K562 (cell line): ENCODE results near the gene FAM174C. TPM values are rescaled to one million over a fixed set of nuclear protein-coding genes. Genes with fewer than 3 reads are reported as not detected.

Experiments used
- ESRRB ChIP-seq: fragments of 250-450 bp; sonication (Bioruptor Pico); IDR thresholded peaks from 2 replicates; pipeline ENCODE4 v1.5.0; 2020; ENCODE audit warnings: mild to moderate bottlenecking, moderate library complexity, borderline replicate concordance
- MYBL2 ChIP-seq, 2 experiments: fragments of 450-650 bp in 1 of 2; sonication (generic) in 1 of 2; formaldehyde crosslinking in 1 of 2; IDR thresholded peaks; 2 replicates each; pipeline versions ENCODE4 v1.6.1 to v1.8.1; 2017 to 2022; ENCODE audit warnings: borderline replicate concordance in 1 of 2, inconsistent platforms in 1 of 2, low read depth in 1 of 2, mild to moderate bottlenecking in 1 of 2, missing genetic modification reagents in 1 of 2, moderate library complexity in 1 of 2
- NEUROD1 ChIP-seq: fragments of 150-350 bp; IDR thresholded peaks from 2 replicates; pipeline ENCODE4 v1.6.1; 2014; ENCODE audit warnings: borderline replicate concordance, low read length, low read depth; ENCODE audit not compliant: partially characterized antibody
- SP1 ChIP-seq: sonication (generic); formaldehyde crosslinking; IDR thresholded peaks from 2 replicates; pipeline ENCODE4 v1.8.1; 2022; ENCODE audit warnings: mild to moderate bottlenecking, missing genetic modification reagents
- UBTF ChIP-seq, 2 experiments: IDR thresholded peaks; 2 replicates each; pipeline ENCODE4 v1.6.1; 2012; ENCODE audit warnings: improper control_type of control experiment in 2 of 2, low read depth in 2 of 2, low read length in 2 of 2, borderline replicate concordance in 1 of 2
- ZNF431 ChIP-seq: sonication (generic); formaldehyde crosslinking; IDR thresholded peaks from 2 replicates; pipeline ENCODE4 v1.8.0; 2022; ENCODE audit warnings: mild to moderate bottlenecking, missing genetic modification reagents
- polyA plus RNA-seq, 8 experiments: library from polyadenylated mRNA; depleted of rRNA in 4 of 8; stranded (reverse) in 5 of 8; unstranded in 3 of 8; fragments of >200 nt; fragmentation: Nextera tagmentation in 2 of 8; fragmentation: Illumina TruSeq in 1 of 8; extraction: Ambion mirVana in 2 of 8; extraction: Trizol in 1 of 8; gene quantifications; 2 replicates each; pipeline versions ENCODE4 v1.2.1 to v1.2.3, GENCODE V29; 2011 to 2014; ENCODE audit warnings: inconsistent platforms in 1 of 8, missing spikeins in 1 of 8
- total RNA-seq, 7 experiments: library from RNA; depleted of rRNA in 6 of 7; stranded (reverse); fragments of >200 nt in 6 of 7; fragmentation: Illumina TruSeq in 2 of 7; extraction: Trizol in 2 of 7; gene quantifications; 2 replicates each; pipeline versions ENCODE4 v1.2.1 to v1.2.3, GENCODE V29; 2011 to 2021; ENCODE audit warnings: low replicate concordance in 1 of 7
- TF ChIP-seq, protein P1 (sequence below): sonication (generic); formaldehyde crosslinking; IDR thresholded peaks from 2 replicates; pipeline ENCODE4 v1.8.1; 2023; ENCODE audit warnings: mild to moderate bottlenecking, missing genetic modification reagents
- TF ChIP-seq, protein P2 (sequence below): fragments of 450-650 bp; IDR thresholded peaks from 2 replicates; pipeline ENCODE4 v1.6.1; 2016; ENCODE audit warnings: mild to moderate bottlenecking, moderate library complexity

FAM174C gene
- total and polyA plus RNA-seq, 9 of the 15 experiments (the other 6 are each of a cell fraction or from before 2014, with no cell fraction given), result 0.66 to 89.6 (median 20.3) TPM

DNA sequence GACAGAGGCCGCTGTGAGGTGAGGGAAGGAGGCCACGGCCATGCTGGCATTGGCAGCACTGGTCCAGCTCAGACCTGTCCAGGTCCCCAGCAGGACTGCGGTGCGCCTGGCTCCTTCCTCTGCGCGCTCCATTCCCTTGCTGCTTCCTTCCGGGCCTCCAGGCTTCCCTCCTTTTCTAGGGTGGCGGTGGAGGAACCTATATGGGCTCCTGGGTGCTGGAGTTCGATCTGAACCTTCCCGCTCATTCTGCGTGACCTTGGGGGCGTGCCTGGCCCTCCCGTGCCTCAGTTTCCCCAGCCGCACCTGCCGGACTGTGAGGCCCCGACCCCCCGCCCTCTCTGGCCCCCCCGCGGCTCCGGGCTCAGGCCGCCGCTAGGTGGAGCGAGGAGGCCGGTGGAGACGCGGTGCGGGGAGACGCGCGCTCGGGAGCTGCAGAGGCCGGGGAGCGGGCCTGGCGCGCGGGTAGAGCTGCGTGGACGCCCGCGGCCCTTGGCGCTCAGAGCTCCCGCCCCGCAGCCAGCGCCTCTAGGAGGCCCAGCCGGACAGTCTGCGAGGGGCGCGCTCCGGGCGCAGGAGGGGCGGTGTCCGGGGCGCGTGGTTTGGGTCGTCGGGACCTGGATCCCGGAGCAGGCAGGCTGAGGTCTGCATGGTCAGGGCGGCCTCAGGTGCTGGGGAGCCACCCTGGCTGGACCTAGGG, 40.3 kb downstream of the FAM174C start (continued):
- TF ChIP-seq NEUROD1, result peak; percentile 32
- TF ChIP-seq MYBL2 (IDR thresholded peaks at IDR 0.05; ENCODE audit: low read depth), result no peak
- no peak for TF ChIP-seq MYBL2 (CRISPR knock-in tag; IDR thresholded peaks at IDR 0.05; ENCODE audit: borderline replicate concordance)
- TF ChIP-seq UBTF (IDR thresholded peaks at IDR 0.05; ENCODE audit: borderline replicate concordance in 1 of 2, low read depth in 2 of 2, low read length in 2 of 2), result peak; percentile 54 to 89; a peak in 1 of 4 replicates
- peak; percentile 46; the same call in 1 of the 2 replicates for TF ChIP-seq SP1 (CRISPR knock-in tag)
- TF ChIP-seq, protein P1, sequence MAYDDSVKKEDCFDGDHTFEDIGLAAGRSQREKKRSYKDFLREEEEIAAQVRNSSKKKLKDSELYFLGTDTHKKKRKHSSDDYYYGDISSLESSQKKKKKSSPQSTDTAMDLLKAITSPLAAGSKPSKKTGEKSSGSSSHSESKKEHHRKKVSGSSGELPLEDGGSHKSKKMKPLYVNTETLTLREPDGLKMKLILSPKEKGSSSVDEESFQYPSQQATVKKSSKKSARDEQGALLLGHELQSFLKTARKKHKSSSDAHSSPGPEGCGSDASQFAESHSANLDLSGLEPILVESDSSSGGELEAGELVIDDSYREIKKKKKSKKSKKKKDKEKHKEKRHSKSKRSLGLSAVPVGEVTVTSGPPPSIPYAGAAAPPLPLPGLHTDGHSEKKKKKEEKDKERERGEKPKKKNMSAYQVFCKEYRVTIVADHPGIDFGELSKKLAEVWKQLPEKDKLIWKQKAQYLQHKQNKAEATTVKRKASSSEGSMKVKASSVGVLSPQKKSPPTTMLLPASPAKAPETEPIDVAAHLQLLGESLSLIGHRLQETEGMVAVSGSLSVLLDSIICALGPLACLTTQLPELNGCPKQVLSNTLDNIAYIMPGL (CRISPR knock-in tag), result no peak
- no peak for TF ChIP-seq ESRRB
- TF ChIP-seq, protein P2, sequence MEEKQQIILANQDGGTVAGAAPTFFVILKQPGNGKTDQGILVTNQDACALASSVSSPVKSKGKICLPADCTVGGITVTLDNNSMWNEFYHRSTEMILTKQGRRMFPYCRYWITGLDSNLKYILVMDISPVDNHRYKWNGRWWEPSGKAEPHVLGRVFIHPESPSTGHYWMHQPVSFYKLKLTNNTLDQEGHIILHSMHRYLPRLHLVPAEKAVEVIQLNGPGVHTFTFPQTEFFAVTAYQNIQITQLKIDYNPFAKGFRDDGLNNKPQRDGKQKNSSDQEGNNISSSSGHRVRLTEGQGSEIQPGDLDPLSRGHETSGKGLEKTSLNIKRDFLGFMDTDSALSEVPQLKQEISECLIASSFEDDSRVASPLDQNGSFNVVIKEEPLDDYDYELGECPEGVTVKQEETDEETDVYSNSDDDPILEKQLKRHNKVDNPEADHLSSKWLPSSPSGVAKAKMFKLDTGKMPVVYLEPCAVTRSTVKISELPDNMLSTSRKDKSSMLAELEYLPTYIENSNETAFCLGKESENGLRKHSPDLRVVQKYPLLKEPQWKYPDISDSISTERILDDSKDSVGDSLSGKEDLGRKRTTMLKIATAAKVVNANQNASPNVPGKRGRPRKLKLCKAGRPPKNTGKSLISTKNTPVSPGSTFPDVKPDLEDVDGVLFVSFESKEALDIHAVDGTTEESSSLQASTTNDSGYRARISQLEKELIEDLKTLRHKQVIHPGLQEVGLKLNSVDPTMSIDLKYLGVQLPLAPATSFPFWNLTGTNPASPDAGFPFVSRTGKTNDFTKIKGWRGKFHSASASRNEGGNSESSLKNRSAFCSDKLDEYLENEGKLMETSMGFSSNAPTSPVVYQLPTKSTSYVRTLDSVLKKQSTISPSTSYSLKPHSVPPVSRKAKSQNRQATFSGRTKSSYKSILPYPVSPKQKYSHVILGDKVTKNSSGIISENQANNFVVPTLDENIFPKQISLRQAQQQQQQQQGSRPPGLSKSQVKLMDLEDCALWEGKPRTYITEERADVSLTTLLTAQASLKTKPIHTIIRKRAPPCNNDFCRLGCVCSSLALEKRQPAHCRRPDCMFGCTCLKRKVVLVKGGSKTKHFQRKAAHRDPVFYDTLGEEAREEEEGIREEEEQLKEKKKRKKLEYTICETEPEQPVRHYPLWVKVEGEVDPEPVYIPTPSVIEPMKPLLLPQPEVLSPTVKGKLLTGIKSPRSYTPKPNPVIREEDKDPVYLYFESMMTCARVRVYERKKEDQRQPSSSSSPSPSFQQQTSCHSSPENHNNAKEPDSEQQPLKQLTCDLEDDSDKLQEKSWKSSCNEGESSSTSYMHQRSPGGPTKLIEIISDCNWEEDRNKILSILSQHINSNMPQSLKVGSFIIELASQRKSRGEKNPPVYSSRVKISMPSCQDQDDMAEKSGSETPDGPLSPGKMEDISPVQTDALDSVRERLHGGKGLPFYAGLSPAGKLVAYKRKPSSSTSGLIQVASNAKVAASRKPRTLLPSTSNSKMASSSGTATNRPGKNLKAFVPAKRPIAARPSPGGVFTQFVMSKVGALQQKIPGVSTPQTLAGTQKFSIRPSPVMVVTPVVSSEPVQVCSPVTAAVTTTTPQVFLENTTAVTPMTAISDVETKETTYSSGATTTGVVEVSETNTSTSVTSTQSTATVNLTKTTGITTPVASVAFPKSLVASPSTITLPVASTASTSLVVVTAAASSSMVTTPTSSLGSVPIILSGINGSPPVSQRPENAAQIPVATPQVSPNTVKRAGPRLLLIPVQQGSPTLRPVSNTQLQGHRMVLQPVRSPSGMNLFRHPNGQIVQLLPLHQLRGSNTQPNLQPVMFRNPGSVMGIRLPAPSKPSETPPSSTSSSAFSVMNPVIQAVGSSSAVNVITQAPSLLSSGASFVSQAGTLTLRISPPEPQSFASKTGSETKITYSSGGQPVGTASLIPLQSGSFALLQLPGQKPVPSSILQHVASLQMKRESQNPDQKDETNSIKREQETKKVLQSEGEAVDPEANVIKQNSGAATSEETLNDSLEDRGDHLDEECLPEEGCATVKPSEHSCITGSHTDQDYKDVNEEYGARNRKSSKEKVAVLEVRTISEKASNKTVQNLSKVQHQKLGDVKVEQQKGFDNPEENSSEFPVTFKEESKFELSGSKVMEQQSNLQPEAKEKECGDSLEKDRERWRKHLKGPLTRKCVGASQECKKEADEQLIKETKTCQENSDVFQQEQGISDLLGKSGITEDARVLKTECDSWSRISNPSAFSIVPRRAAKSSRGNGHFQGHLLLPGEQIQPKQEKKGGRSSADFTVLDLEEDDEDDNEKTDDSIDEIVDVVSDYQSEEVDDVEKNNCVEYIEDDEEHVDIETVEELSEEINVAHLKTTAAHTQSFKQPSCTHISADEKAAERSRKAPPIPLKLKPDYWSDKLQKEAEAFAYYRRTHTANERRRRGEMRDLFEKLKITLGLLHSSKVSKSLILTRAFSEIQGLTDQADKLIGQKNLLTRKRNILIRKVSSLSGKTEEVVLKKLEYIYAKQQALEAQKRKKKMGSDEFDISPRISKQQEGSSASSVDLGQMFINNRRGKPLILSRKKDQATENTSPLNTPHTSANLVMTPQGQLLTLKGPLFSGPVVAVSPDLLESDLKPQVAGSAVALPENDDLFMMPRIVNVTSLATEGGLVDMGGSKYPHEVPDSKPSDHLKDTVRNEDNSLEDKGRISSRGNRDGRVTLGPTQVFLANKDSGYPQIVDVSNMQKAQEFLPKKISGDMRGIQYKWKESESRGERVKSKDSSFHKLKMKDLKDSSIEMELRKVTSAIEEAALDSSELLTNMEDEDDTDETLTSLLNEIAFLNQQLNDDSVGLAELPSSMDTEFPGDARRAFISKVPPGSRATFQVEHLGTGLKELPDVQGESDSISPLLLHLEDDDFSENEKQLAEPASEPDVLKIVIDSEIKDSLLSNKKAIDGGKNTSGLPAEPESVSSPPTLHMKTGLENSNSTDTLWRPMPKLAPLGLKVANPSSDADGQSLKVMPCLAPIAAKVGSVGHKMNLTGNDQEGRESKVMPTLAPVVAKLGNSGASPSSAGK, result no peak
- TF ChIP-seq ZNF431 (CRISPR knock-in tag), result no peak
